Measurements from ENCODE around the gene KRT9. TPM values are rescaled to one million over a fixed set of nuclear protein-coding genes. Genes with fewer than 3 reads are reported as not detected.
A peak's percentile ranks its signal among the peaks of the same experiment; 100 is the strongest.
"Not testable (repeated sequence)": the region's sequence is repeated elsewhere in the genome, so short reads cannot be mapped to it uniquely, and the experiment has no call there.

KRT9 gene
- polyA plus RNA-seq, 3 donors: not detected

- Histone ChIP-seq H2AFZ (ENCODE audit: insufficient read depth, low read depth, low read length, poor library complexity, severe bottlenecking) (no peak overlapping the region), H3K4me2 (replicated peaks; ENCODE audit: extremely low read depth, low read length, poor library complexity, severe bottlenecking) (no peak overlapping the region), H3K4me3 (replicated peaks in 1 of 3; ENCODE audit: low read depth in 2 of 3, low read length in 3 of 3) (no peak overlapping the region), H3K9ac (ENCODE audit: insufficient read depth, low read length, poor library complexity, severe bottlenecking) (no peak overlapping the region), H3K27ac (ENCODE audit: low read depth in 1 of 2, low read length in 2 of 2) (no peak overlapping the region), H3K36me3 (replicated peaks in 1 of 2; ENCODE audit: control insufficient read depth in 1 of 2, insufficient read depth in 2 of 2, low read length in 2 of 2) (no peaks in the 10 kb centered on the region), H3K79me2 (ENCODE audit: insufficient read depth, low read length) (no peaks in the 10 kb centered on the region), H3K9me3 (replicated peaks in 1 of 2; ENCODE audit: control insufficient read depth in 1 of 2, insufficient read depth in 1 of 2, low read length in 2 of 2) (no peaks in the 10 kb centered on the region), H3K27me3 (ENCODE audit: control insufficient read depth in 2 of 2, insufficient read depth in 2 of 2, low read length in 2 of 2) (no peaks in the 10 kb centered on the region), H4K20me1 (ENCODE audit: insufficient read depth, low read length) (no peaks in the 10 kb centered on the region), H3K4me1 (ENCODE audit: control insufficient read depth in 1 of 2, insufficient read depth in 2 of 2, low read length in 2 of 2) (no peaks in the 10 kb centered on the region)
- intact Hi-C loops (cut with micrococcal nuclease): no loop called here
- H3K9me3 Mint-ChIP-seq: no peaks in the 10 kb centered on the region
- peaks cover 6 to 10% (median 8%) of the 10 kb centered on the region in 3 donors for H3K27me3 Mint-ChIP-seq (ENCODE audit: low read depth in 3 of 3)
- H3K36me3 Mint-ChIP-seq: no peaks in the 10 kb centered on the region
- no peak for DNase-seq
- WGBS (ENCODE audit: insufficient coverage): 96% methylated on average over 3 of the region's 5 CpGs
- H3K27ac Mint-ChIP-seq: no peak overlapping the region
- no peak overlapping the region for H3K4me3 Mint-ChIP-seq
- no peak for TF ChIP-seq CTCF (IDR thresholded peaks at IDR 0.05)
- H3K4me1 Mint-ChIP-seq: no peaks in the 10 kb centered on the region
These were observed 42.2 kb upstream of the KRT9 start for GRCh38 chr17:41614098-41614497.

- Mint-ChIP-seq H3K27me3 (ENCODE audit: low read depth in 3 of 3) (peaks cover 6 to 10% (median 8%) of the 10 kb centered on the region in 3 donors), H3K27ac (no peak overlapping the region), H3K4me3 (no peak overlapping the region), H3K36me3 (no peaks in the 10 kb centered on the region), H3K9me3 (peaks cover 0 to 2% (median 0%) of the 10 kb centered on the region in 7 donors), H3K4me1 (no peaks in the 10 kb centered on the region)
- Histone ChIP-seq H3K4me2 (replicated peaks; ENCODE audit: extremely low read depth, low read length, poor library complexity, severe bottlenecking) (no peak overlapping the region), H3K9ac (ENCODE audit: insufficient read depth, low read length, poor library complexity, severe bottlenecking) (no peak overlapping the region), H3K36me3 (replicated peaks in 1 of 2; ENCODE audit: control insufficient read depth in 1 of 2, insufficient read depth in 2 of 2, low read length in 2 of 2) (no peaks in the 10 kb centered on the region), H4K20me1 (ENCODE audit: insufficient read depth, low read length) (no peaks in the 10 kb centered on the region), H3K4me3 (replicated peaks in 1 of 3; ENCODE audit: low read depth in 2 of 3, low read length in 3 of 3) (no peak overlapping the region), H3K79me2 (ENCODE audit: insufficient read depth, low read length) (no peaks in the 10 kb centered on the region), H2AFZ (ENCODE audit: insufficient read depth, low read depth, low read length, poor library complexity, severe bottlenecking) (no peak overlapping the region), H3K9me3 (replicated peaks in 1 of 2; ENCODE audit: control insufficient read depth in 1 of 2, insufficient read depth in 1 of 2, low read length in 2 of 2) (no peaks in the 10 kb centered on the region), H3K4me1 (ENCODE audit: control insufficient read depth in 1 of 2, insufficient read depth in 2 of 2, low read length in 2 of 2) (no peaks in the 10 kb centered on the region), H3K27ac (ENCODE audit: low read depth in 1 of 2, low read length in 2 of 2) (no peak overlapping the region), H3K27me3 (ENCODE audit: control insufficient read depth in 2 of 2, insufficient read depth in 2 of 2, low read length in 2 of 2) (no peaks in the 10 kb centered on the region)
- DNase-seq: no peak
- WGBS (ENCODE audit: insufficient coverage): 95% methylated on average over 9 of the region's 11 CpGs
- TF ChIP-seq CTCF (IDR thresholded peaks at IDR 0.05): no peak
- intact Hi-C loops (cut with micrococcal nuclease): no loop called here
These were observed 41.6 kb upstream of the KRT9 start for GRCh38 chr17:41613277-41614082.

GRCh38 chr17:41612376-41613160, 40.7 kb upstream of the KRT9 start, which contains the start of gene KRT16:
Gene KRT16, minus strand, starts transcription at chr17:41612767. Its CDS starts 79 bp downstream, at chr17:41612688.
- H3K4me3 ChIP-seq (replicated peaks in 1 of 3; ENCODE audit: low read depth in 2 of 3, low read length in 3 of 3); H3K4me3 Mint-ChIP-seq; H3K27ac ChIP-seq (ENCODE audit: low read depth in 1 of 2, low read length in 2 of 2); H3K4me1 Mint-ChIP-seq; intact Hi-C loops (cut with micrococcal nuclease); H3K4me2 ChIP-seq (replicated peaks; ENCODE audit: extremely low read depth, low read length, poor library complexity, severe bottlenecking); H2AFZ ChIP-seq (ENCODE audit: insufficient read depth, low read depth, low read length, poor library complexity, severe bottlenecking); H3K9me3 ChIP-seq (replicated peaks in 1 of 2; ENCODE audit: control insufficient read depth in 1 of 2, insufficient read depth in 1 of 2, low read length in 2 of 2); H3K9me3 Mint-ChIP-seq; H3K4me1 ChIP-seq (ENCODE audit: control insufficient read depth in 1 of 2, insufficient read depth in 2 of 2, low read length in 2 of 2); H3K9ac ChIP-seq (ENCODE audit: insufficient read depth, low read length, poor library complexity, severe bottlenecking); H3K79me2 ChIP-seq (ENCODE audit: insufficient read depth, low read length); DNase-seq; H3K36me3 Mint-ChIP-seq; H3K27me3 Mint-ChIP-seq (ENCODE audit: low read depth in 3 of 3); H4K20me1 ChIP-seq (ENCODE audit: insufficient read depth, low read length); H3K27me3 ChIP-seq (ENCODE audit: control insufficient read depth in 2 of 2, insufficient read depth in 2 of 2, low read length in 2 of 2); H3K36me3 ChIP-seq (replicated peaks in 1 of 2; ENCODE audit: control insufficient read depth in 1 of 2, insufficient read depth in 2 of 2, low read length in 2 of 2): not testable (repeated sequence)
- 64% methylated on average over 22 of the region's 31 CpGs for WGBS (ENCODE audit: insufficient coverage)
- peak within 1 kb of the TSS in 1 of 7 donors; percentile 33 for H3K27ac Mint-ChIP-seq

Data from CD14-positive monocyte (primary cell).